HG03521 (cell line): ENCODE data around the gene NXF3.
"Not testable (repeated sequence)": the region's sequence is repeated elsewhere in the genome, so short reads cannot be mapped to it uniquely, and the experiment has no call there.

ENCODE experiments used
- ATAC-seq: cut with Tn5 transposase; IDR thresholded peaks from one replicate; pipeline ENCODE4 v1.9.1; 2021; ENCODE audit warnings: mild to moderate bottlenecking, moderate library complexity; ENCODE audit not compliant: unreplicated experiment

Gene NXF3, protein sequence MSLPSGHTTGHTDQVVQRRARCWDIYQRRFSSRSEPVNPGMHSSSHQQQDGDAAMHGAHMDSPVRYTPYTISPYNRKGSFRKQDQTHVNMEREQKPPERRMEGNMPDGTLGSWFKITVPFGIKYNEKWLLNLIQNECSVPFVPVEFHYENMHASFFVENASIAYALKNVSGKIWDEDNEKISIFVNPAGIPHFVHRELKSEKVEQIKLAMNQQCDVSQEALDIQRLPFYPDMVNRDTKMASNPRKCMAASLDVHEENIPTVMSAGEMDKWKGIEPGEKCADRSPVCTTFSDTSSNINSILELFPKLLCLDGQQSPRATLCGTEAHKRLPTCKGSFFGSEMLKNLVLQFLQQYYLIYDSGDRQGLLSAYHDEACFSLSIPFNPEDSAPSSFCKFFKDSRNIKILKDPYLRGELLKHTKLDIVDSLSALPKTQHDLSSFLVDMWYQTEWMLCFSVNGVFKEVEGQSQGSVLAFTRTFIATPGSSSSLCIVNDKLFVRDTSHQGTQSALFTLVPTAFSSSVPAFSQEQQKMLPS

GRCh38 chrX:103092942-103093341, at the start of gene NXF3:
Gene NXF3, minus strand, starts transcription at chrX:103093143. Its CDS starts 120 bp downstream, at chrX:103093023.
- ATAC-seq: no peak

GRCh38 chrX:103136528-103136927, 43.6 kb upstream of the NXF3 start:
- not testable (repeated sequence) for ATAC-seq

GRCh38 chrX:103124284-103124683, 31.3 kb upstream of the NXF3 start:
- ATAC-seq: no peak

- ATAC-seq: no peak
Observed at GRCh38 chrX:103120748-103121147, 27.8 kb upstream of the NXF3 start.

DNA sequence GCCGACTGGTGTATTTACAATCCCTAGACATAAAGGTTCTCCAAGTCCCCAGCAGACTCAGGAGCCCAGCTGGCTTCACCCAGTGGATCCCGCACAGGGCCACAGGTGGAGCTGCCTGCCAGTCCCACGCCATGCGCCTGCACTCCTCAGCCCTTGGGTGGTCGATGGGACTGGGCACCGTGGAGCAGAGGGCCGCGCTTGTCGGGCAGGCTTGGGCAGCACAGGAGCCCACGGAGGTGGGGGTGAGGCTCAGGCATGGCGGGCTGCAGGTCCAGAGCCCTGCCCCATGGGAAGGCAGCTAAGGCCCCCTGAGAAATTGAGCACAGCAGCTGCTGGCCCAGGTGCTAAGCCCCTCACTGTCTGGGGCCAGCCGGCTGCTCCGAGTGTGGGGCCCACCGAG, 24.0 kb upstream of the NXF3 start:
- ATAC-seq: not testable (repeated sequence)

DNA sequence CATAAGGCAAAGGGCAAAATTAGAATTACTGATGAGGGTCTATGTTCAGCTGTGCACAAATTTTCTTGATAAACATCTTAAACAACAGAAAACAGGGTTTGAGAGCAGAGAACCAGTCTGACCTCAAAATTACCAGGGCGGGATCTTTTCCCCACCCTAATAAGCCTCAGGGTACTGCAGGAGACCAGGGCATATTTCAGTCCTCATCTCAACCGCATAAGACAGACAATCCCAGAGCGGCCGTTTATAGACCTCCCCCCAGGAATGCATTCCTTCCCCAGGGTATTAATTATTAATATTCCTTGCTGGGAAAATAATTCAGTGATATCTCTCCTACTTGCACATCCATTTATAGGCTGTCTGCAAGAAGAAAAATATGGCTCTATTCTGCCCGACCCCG, 16.6 kb upstream of the NXF3 start:
- not testable (repeated sequence) for ATAC-seq

DNA sequence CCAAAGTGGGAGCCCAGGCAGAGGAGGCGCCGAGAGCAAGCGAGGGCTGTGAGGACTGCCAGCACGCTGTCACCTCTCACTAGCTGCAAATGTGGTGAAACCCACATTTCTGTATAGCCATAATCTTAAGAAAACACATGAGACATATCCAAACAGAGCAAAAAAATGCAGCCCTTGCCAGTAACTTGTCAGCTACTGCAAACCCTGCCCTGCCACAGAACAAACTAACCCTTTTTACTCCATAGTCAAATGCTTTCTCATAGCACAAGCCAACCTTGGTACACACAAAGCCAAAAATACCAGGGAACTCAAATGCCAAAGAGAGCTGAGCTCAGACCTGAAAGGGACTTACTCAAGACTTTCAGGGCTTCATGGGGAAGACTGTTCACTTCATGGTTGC, 14.9 kb upstream of the NXF3 start:
- ATAC-seq: no peak

DNA sequence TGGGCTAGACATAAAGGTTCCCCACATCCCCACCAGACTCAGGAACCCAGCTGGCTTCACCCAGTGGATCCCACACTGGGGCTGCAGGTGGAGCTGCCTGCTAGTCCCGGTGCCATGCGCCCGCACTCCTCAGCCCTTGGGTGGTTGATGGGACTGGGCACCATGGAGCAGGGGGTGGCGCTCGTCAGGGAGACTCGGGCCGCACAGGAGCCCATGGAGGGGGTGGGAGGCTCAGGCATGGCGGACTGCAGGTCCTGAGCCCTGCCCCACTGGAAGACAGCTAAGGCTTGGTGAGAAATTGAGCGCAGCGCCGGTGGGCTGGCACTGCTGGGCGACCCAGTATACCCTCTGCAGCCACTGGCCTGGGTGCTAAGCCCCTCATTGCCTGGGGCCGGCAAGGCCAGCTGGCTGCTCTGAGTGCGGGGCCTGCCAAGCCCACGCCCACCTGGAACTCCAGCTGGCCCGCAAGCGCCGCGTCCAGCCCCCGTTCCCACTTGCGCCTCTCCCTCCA, 14.3 kb upstream of the NXF3 start:
- ATAC-seq: not testable (repeated sequence)

DNA sequence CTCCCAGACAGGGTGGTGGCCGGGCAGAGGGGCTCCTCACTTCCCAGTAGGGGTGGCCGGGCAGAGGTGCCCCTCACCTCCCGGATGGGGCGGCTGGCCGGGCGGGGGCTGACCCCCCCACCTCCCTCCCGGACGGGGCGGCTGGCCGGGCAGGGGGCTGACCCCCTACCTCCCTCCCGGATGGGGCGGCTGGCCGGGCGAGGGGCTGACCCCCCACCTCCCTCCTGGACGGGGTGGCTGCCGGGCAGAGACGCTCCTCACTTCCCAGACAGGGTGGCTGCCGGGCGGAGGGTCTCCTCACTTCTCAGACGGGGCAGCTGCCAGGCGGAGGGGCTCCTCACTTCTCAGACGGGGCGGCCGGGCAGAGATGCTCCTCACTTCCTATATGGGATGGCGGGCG, 11.4 kb upstream of the NXF3 start:
- ATAC-seq: not testable (repeated sequence)

GRCh38 chrX:103103866-103104265, 10.9 kb upstream of the NXF3 start:
- ATAC-seq: not testable (repeated sequence)

DNA sequence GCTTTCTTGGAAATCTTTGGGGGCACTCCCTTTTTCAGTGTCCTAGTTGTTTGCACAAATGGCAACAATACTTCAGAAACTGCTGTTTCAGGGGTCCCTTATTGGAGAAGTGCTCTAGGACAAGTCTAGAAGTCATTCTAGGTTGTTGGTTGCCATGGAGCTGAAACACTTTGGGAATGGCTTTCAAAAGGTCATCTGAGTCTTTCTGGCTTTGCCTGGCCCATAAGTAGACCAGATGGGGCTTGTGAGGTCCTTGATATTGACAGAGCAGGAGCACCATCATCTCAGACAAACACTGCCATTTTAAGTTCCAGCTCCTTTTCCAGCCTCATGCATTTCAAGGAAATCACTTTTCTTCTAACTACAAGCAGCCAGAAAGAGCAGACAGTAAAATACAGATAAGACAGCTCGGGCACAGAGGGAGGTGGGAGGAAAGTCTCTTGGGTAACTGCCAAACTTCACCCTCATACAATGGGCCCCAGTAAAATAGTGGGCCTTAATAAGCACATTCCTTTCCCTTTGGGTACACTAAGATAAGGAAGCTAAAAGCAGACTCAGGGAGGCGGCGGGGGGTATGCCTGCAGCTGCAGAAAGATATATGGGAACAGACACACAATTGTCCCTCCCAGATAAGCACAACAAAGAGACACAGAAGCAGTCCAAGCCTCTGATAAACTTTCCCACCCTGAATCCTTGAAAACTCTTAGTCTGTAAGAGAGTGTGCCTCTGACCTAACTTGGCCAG, 8.5 kb upstream of the NXF3 start:
- no peak for ATAC-seq

- ATAC-seq: no peak
Observed at GRCh38 chrX:103100484-103100883, 7.5 kb upstream of the NXF3 start.

- ATAC-seq: no peak
Observed at GRCh38 chrX:103099691-103100090, 6.7 kb upstream of the NXF3 start.

DNA sequence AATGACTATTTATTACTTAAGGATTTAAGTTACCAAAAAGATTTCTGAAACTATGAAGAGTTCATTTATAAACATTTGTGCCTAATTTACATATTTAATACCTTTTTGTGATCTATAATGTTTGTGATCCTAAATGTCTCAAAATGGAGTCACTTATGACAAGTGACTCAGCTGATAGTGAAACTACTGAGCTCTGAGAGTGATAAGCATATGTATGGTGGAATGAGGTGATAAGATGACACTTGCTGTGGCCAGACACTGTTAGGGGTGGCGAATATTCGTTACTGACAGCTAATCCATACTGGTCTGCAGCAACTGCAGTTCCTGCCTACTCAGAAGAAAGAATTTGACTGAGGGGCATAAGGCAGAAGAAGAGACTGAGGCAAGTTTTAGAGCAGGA, 5.5 kb upstream of the NXF3 start:
- ATAC-seq: no peak

- no peak for ATAC-seq
Observed at GRCh38 chrX:103081051-103081450, 11.9 kb downstream of the NXF3 start.

GRCh38 chrX:103073467-103073866, 19.5 kb downstream of the NXF3 start:
- no peak for ATAC-seq

GRCh38 chrX:103066606-103067005, 26.3 kb downstream of the NXF3 start:
- no peak for ATAC-seq

- ATAC-seq: no peak
Observed at GRCh38 chrX:103063918-103064434, 29.0 kb downstream of the NXF3 start, which contains the start of gene BEX1. Gene BEX1, minus strand, starts transcription at chrX:103064171. Its CDS starts 897 bp downstream, at chrX:103063274.

DNA sequence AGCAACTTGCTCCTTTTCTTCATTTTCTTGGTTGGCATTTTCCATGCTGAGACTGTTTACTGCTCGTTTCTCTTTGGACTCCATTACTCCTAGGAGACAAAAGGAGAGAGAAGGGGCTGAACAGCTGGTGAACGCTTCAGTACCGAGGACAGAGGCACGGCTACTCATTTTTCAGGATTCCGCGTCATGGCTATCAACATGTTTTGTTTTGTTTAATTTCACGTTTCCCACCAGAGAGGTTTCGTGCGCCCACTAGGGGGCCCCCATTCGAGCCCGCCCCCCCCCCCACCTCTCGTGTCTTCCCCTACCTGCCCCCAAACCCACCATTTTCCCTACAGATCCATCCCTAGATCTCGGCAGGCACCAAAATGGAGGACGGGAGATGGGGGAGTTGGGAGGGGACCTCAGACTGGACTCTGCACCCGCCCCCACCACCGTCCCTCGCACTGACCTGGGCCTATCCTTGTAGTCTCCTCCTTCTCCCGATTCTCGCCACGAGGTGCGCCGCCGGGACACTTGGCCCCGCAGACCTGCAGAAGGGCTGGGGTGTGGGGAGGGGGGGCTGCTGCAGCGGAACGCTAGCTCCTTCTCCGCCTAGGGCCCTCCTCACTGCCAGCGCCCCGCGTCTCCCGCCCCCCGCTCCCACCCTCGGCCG, 29.6 kb downstream of the NXF3 start:
- ATAC-seq: no peak

- no peak for ATAC-seq
Observed at GRCh38 chrX:103061486-103061885, 31.5 kb downstream of the NXF3 start.

DNA sequence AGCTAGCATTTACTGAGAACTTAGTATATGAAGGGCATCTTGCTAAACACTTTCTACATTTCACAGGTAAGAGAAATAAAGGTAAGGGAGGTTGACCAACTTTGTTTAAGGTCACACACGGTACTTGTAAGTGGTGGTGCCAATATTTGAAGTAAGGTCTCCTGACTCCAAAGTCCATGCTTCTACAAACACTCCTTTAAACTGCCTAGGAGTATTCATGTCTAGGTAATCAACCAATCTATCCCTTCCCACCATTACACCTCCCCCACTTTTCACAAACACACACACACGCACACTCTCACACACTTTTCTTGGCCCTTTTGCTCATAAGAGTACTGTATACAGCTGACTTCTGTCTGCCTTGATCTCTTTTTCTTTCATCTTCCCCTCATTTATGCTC, 36.0 kb downstream of the NXF3 start:
- ATAC-seq: no peak
